Measurements from ENCODE around the gene PEDS1.

The PEDS1 gene

GRCh38 chr20:50130356-50130723, 23.2 kb downstream of the PEDS1 start:
- DNase-seq, result no peak

DNA sequence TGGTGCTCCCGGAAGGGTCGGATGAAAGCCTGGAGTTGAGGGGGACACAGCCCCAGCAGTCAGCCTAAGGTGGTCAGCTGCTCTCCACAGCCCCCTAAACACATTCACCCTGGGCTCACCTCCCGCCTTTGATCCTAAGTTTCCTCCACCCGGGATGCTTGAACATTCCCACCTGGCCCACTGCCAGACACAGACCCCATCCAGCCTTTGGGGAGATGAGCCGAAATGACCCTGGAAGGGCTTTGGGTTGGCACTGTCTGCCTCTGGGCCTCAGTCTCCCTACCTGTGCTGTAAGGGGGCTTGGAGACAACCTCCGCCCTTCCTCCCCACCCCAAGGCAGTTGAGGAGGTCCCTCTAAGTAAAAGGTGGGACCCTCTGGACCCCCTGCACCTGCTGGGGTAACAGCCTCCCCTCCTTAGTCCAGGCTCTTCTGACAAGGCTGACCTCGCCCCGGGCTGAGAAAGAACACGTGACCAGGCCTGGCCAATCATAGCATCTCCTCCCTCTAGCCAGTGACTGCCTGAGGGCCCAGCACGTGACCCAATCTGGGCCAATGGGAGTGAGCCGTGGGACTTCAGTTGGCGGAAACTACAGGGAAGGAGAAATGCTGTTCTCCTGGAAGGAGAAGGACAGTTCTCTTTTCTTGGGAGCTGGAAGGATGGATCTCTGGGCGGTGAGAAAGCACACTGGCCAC, 23.7 kb downstream of the PEDS1 start:
- DNase-seq, result no peak

- DNase-seq, result no peak
These were observed 25.0 kb downstream of the PEDS1 start for GRCh38 chr20:50128520-50128905.

GRCh38 chr20:50127587-50128519, 25.7 kb downstream of the PEDS1 start:
- DNase-seq, result no peak

- DNase-seq, result no peak
These were observed 26.9 kb downstream of the PEDS1 start for GRCh38 chr20:50126662-50127061.

- no peak for DNase-seq
These were observed 28.2 kb downstream of the PEDS1 start for GRCh38 chr20:50125279-50125678.

GRCh38 chr20:50124496-50124895, 29.0 kb downstream of the PEDS1 start:
- DNase-seq, result no peak

- DNase-seq, result no peak
These were observed 30.1 kb downstream of the PEDS1 start for GRCh38 chr20:50123418-50123817.

DNA sequence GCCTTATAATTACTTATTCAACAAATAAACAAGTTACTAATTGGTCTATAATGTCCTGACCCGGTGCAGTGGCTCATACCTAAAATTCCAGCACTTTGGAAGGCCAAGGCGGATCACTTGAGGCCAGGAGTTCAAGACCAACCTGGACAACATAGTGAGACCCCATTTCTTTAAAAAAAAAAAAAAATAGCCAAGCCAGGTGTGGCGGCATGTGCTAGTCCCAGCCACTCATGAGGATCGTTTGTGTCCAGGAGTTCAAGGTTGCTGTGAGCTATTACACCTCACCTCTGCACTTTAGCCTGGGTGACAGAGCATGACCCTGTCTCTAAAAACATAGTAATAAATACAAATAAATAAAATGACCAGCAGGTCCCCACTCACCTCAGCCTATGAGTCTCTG, 30.8 kb downstream of the PEDS1 start:
- DNase-seq, result no peak

DNA sequence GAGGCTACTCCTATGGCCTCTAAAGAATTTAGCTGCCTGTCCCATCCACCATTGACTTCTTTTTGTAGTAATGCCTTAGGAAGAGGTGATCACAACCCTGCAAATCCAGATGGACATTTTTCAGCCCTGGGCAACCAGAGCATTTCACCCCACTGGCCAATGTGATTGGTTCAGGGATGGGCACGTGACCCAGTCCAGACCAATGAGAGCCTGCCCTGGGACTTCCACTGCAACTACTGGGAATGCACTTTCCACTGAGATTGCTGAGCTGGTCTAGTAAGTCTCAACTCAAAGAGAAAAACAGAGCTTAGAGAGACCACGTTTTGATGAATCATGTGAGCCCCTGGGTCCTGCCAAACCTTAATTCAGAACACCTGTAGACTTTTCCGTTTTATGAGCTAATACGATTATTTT, 31.7 kb downstream of the PEDS1 start:
- DNase-seq, result no peak

- peak; percentile 19 for DNase-seq
These were observed 32.4 kb downstream of the PEDS1 start for GRCh38 chr20:50120935-50121693.

- DNase-seq, result no peak
These were observed 35.3 kb downstream of the PEDS1 start for GRCh38 chr20:50118203-50118602.

DNA sequence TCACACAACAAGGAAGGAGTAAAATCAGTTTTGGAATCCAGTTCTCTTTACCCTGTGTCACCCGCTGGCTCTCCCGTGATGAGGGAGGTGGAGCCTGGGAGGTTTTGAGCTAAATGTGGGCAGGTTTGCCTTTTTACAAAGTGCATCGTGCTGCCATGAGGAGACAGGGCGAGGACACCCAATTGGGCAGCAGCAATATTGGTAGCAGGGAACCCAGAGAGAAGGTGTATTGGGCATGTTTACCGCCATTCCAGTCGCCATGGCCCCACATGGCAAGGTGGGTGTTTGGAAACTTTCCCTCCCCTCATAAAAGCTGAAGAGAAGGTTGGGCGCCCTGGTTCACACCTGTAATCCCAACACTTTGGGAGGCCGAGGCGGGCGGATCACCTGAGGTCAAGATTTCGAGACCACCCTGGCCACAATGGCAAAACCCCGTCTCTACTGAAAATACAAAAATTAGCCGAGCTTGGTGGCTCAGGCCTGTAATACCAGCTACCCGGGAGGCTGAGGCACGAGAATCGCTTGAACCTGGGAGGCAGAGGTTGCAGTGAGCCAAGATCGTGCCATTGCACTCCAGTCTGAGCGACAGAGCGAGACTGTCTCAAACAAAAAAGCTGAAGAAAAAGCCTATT, 37.0 kb downstream of the PEDS1 start:
- no peak for DNase-seq

GRCh38 chr20:50115591-50116367, 37.7 kb downstream of the PEDS1 start:
- DNase-seq, result peak; percentile 97

- DNase-seq, result no peak
These were observed 38.4 kb downstream of the PEDS1 start for GRCh38 chr20:50115041-50115512.

DNA sequence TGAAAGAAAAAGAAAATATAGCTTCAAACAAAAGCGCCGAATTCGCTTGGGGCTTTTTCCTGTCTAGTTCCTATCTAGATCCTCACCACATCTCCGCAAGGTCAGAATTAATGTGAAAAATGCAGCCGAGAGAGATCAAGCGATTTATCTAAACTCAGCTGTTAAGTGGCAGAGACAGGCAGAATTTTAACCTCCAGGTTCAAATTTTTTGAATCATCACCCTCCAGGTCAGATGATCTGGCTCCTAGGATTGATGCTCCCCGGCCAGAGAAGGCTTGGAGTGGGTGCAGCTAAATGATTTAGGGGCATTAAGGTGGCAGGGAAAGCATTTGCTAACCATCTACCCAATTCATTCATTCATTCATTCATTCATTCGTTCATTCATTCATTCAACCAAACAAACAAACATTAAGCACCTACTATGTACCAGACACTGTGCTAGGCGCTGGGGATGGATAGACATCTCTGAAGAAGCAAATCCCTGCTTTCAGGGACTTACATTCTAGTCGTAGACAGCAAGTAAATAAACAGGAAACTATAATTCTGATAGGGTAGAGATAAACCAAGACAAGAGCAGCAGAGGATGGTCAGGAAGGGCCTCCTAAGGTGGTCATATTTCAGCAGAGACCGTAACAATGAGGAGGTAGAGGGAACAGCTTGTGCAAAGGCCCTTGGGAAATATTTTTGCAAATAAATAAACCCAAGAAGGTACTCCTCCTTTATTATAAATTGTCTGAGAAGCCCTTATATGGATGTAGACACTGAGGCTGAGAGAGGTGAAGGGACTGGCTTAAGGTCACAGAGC, 39.9 kb downstream of the PEDS1 start:
- DNase-seq, result no peak

- DNase-seq, result peak; percentile 69
These were observed 40.8 kb downstream of the PEDS1 start, which contains the start of gene UBE2V1 for GRCh38 chr20:50112512-50113419. Gene UBE2V1 (minus strand): TSS chr20:50113150. CDS start chr20:50113128, 22 bp downstream.

GRCh38 chr20:50111829-50112495, 41.6 kb downstream of the PEDS1 start:
- no peak for DNase-seq

GRCh38 chr20:50111120-50111828, 42.2 kb downstream of the PEDS1 start:
- DNase-seq, result no peak

Data from NCI-H2227 treated with DMSO at 0.1 percent for 48 hours (cell line).